SU-DHL-6 (cell line): Measurements from ENCODE around the gene C4orf51.

Experiments
- H2AFZ ChIP-seq: fragments of 200-600 bp; sonication (generic); 2 replicates; pipeline ENCODE4 v1.6.1; 2014; ENCODE audit warnings: low read depth, mild to moderate bottlenecking, moderate library complexity, mixed read lengths, antibody characterized with exemption, low read length; ENCODE audit not compliant: severe bottlenecking
- H3F3A ChIP-seq: fragments of 200-600 bp; shearing (Covaris generic); 2 replicates; pipeline ENCODE4 v1.6.0; 2016; ENCODE audit warnings: antibody characterized with exemption, mild to moderate bottlenecking; ENCODE audit not compliant: insufficient read depth
- H3K27ac ChIP-seq: fragments of 200-600 bp; sonication (generic); 2 replicates; pipeline ENCODE4 v1.5.1; 2016; ENCODE audit warnings: low read depth, mild to moderate bottlenecking, low read length, moderate library complexity, mixed read lengths
- H3K27me3 ChIP-seq: fragments of 200-600 bp; sonication (generic), shearing (Covaris generic); 2 replicates; pipeline ENCODE4 v1.6.0; 2014; ENCODE audit warnings: mild to moderate bottlenecking, low read length
- H3K36me3 ChIP-seq: fragments of 200-600 bp; sonication (generic); 2 replicates; pipeline ENCODE4 v1.6.1; 2014; ENCODE audit warnings: mild to moderate bottlenecking, low read length, mixed read lengths
- H3K4me2 ChIP-seq: fragments of 300-600, 200-600 bp; shearing (Covaris generic), sonication (generic); 2 replicates; pipeline ENCODE4 v1.6.0; 2014; ENCODE audit warnings: low read length, low read depth, mild to moderate bottlenecking; ENCODE audit not compliant: poor library complexity, severe bottlenecking
- H3K4me3 ChIP-seq: fragments of 200-600 bp; sonication (generic); 2 replicates; pipeline ENCODE4 v1.5.1; 2014; ENCODE audit warnings: antibody characterized with exemption, low read length, mild to moderate bottlenecking, mixed read lengths; ENCODE audit not compliant: insufficient read depth, poor library complexity, severe bottlenecking
- H3K79me2 ChIP-seq: fragments of 200-600 bp; sonication (generic); 2 replicates; pipeline ENCODE4 v1.6.1; 2014; ENCODE audit warnings: mild to moderate bottlenecking, low read length, moderate library complexity; ENCODE audit not compliant: insufficient read depth
- H3K9ac ChIP-seq: fragments of 200-600 bp; sonication (generic); 2 replicates; pipeline ENCODE4 v1.7.0; 2014; ENCODE audit warnings: mild to moderate bottlenecking, low read length
- H3K9me2 ChIP-seq: fragments of 200-600 bp; sonication (generic); replicated peaks from 2 replicates; pipeline ENCODE4 v1.6.1; 2014; ENCODE audit warnings: low read length; ENCODE audit not compliant: insufficient read depth
- H3K9me3 ChIP-seq: fragments of 200-600 bp; sonication (generic); 2 replicates; pipeline ENCODE4 v1.6.1; 2014; ENCODE audit warnings: low read length, mixed read lengths; ENCODE audit not compliant: insufficient read depth
- H4K20me1 ChIP-seq: fragments of 200-600 bp; sonication (generic); 2 replicates; pipeline ENCODE4 v1.6.1; 2014; ENCODE audit warnings: low read depth, mild to moderate bottlenecking, antibody characterized with exemption, low read length, moderate library complexity, mixed read lengths
- EZH2phosphoT487 ChIP-seq: fragments of 200-600 bp; sonication (generic), shearing (Covaris generic); conservative IDR thresholded peaks from 2 replicates; pipeline ENCODE4 v1.6.1; 2018; ENCODE audit warnings: mild to moderate bottlenecking, antibody characterized with exemption, low read length, moderate library complexity, mixed read lengths
- TF ChIP-seq, protein P1 (sequence below): fragments of 200-600 bp; sonication (generic); IDR thresholded peaks from one replicate; pipeline ENCODE4 v1.5.1; 2017; ENCODE audit warnings: antibody characterized with exemption, mild to moderate bottlenecking, low read length, moderate library complexity; ENCODE audit not compliant: insufficient read depth, poor library complexity, severe bottlenecking

The C4orf51 gene

DNA sequence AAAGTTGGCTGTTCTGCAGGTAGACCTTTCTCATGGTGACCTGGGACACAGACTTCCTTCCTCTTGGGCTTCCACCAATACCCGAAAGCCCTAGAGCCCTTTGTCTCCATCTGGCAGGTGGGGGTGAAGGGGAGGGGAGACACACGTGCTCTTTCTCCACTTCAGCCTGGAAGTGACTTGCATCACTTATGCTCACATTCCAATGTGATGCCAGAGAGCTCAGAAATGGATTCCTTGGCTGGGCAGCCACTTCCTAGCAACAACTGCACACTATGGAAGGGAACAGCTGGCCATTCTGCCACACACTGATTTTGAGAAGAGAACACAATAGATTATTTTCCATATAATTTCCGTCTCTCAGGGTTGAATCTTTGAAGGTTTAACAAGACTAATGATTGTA lies 36.3 kb downstream of the C4orf51 start:
- Histone ChIP-seq H3K4me2 (no peak overlapping the region), H3K9ac (no peak overlapping the region), H3K9me3 (no peaks in the 10 kb centered on the region), H3K27me3 (no peaks in the 10 kb centered on the region), H3K4me3 (no peak overlapping the region), H3K79me2 (no peaks in the 10 kb centered on the region), H3K36me3 (no peaks in the 10 kb centered on the region), H3K9me2 (no peaks in the 10 kb centered on the region), H3K27ac (no peak overlapping the region), H2AFZ (no peak overlapping the region), H3F3A (no peaks in the 10 kb centered on the region), H4K20me1 (no peaks in the 10 kb centered on the region)
- TF ChIP-seq EZH2phosphoT487, result no peak
- TF ChIP-seq, protein P1, sequence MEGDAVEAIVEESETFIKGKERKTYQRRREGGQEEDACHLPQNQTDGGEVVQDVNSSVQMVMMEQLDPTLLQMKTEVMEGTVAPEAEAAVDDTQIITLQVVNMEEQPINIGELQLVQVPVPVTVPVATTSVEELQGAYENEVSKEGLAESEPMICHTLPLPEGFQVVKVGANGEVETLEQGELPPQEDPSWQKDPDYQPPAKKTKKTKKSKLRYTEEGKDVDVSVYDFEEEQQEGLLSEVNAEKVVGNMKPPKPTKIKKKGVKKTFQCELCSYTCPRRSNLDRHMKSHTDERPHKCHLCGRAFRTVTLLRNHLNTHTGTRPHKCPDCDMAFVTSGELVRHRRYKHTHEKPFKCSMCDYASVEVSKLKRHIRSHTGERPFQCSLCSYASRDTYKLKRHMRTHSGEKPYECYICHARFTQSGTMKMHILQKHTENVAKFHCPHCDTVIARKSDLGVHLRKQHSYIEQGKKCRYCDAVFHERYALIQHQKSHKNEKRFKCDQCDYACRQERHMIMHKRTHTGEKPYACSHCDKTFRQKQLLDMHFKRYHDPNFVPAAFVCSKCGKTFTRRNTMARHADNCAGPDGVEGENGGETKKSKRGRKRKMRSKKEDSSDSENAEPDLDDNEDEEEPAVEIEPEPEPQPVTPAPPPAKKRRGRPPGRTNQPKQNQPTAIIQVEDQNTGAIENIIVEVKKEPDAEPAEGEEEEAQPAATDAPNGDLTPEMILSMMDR, result no peak

GRCh38 chr4:145716661-145717200 lies 36.8 kb downstream of the C4orf51 start:
- H2AFZ ChIP-seq, result no peak overlapping the region

DNA sequence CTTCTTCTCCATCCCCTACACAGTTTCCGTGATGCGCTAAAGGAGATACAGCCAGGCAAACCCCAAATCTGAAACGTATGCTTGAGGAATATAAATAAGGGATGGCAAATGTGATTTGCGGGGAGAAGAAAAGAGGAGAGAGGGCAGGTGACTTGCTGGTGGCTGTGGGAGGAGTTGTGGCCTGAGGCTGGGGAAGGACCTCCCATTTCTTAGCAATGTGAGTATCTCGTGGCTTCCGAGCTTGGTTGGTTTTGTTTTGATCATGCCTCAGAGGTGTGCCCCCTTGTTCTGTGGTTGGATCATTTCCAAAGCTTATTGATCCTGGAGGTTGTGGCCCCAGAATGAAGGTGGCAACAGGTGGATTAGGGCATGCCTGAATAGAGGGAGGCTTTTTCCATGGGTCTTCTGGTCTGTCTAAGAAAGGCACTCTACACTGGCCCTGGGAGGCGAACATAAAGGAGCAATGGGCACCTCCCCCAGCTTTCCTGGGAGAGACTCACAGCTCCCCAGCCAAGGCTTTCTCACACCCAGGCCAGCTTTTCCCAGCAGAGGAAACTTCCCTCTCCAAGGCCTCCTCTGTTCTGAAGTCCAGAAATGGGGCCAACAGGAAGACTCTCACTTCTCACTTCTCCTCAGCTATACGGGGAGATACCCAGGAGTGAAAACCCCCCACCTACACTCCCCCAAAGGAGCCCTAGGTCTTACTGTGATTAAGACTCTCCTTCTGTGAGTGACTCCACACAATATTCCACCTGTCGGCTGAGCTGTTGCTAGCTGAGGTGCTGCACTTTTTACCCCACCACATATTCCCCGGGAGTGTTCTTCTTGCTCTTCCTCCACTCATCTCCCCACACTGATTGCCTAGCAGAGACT lies 40.0 kb downstream of the C4orf51 start:
- H3K4me2 ChIP-seq, result no peak overlapping the region
- no peaks in the 10 kb centered on the region for H4K20me1 ChIP-seq
- TF ChIP-seq EZH2phosphoT487, result no peak
- TF ChIP-seq, protein P1, result no peak
- H3K36me3 ChIP-seq, result no peaks in the 10 kb centered on the region
- no peaks in the 10 kb centered on the region for H3K9me3 ChIP-seq
- no peak overlapping the region for H2AFZ ChIP-seq
- no peaks in the 10 kb centered on the region for H3K9me2 ChIP-seq
- no peak overlapping the region for H3K4me3 ChIP-seq
- H3K79me2 ChIP-seq, result no peaks in the 10 kb centered on the region
- no peaks in the 10 kb centered on the region for H3F3A ChIP-seq
- H3K27me3 ChIP-seq, result no peaks in the 10 kb centered on the region
- no peak overlapping the region for H3K9ac ChIP-seq
- no peak overlapping the region for H3K27ac ChIP-seq

More at GRCh38 chr4:145716661-145717200, 36.8 kb downstream of the C4orf51 start:
- Histone ChIP-seq H3K36me3 (no peaks in the 10 kb centered on the region), H3F3A (no peaks in the 10 kb centered on the region), H3K9ac (no peak overlapping the region), H3K4me2 (no peak overlapping the region), H3K27me3 (no peaks in the 10 kb centered on the region), H3K9me2 (no peaks in the 10 kb centered on the region), H3K27ac (no peak overlapping the region), H3K9me3 (no peaks in the 10 kb centered on the region), H3K79me2 (no peaks in the 10 kb centered on the region), H4K20me1 (no peaks in the 10 kb centered on the region), H3K4me3 (no peak overlapping the region)
- no peak for TF ChIP-seq EZH2phosphoT487
- TF ChIP-seq, protein P1, result no peak
